Endothelial cell (in vitro differentiated cells): ENCODE results near the gene PDPR. TPM values are rescaled to one million over a fixed set of nuclear protein-coding genes. Genes with fewer than 3 reads are reported as not detected.
"Not testable (repeated sequence)": the region's sequence is repeated elsewhere in the genome, so short reads cannot be mapped to it uniquely, and the experiment has no call there.

Experiments used
- DNase-seq: peaks from one replicate; pipeline ENCODE4 v3.0.0; 2021; ENCODE audit warnings: low spot score
- H3K27ac Mint-ChIP-seq: one replicate; pipeline ENCODE4 v1.8.0; 2021; ENCODE audit warnings: mixed read lengths, inconsistent platforms; ENCODE audit not compliant: unreplicated experiment
- H3K27me3 Mint-ChIP-seq: one replicate; pipeline ENCODE4 v1.8.0; 2021; ENCODE audit warnings: mild to moderate bottlenecking, moderate library complexity, mixed read lengths, inconsistent platforms; ENCODE audit not compliant: unreplicated experiment
- H3K36me3 Mint-ChIP-seq: one replicate; pipeline ENCODE4 v1.8.0; 2021; ENCODE audit warnings: mild to moderate bottlenecking, low read depth, mixed read lengths, inconsistent platforms; ENCODE audit not compliant: unreplicated experiment
- H3K4me1 Mint-ChIP-seq: one replicate; pipeline ENCODE4 v1.8.0; 2021; ENCODE audit warnings: mild to moderate bottlenecking, mixed read lengths, inconsistent platforms; ENCODE audit not compliant: unreplicated experiment
- H3K4me3 Mint-ChIP-seq: one replicate; pipeline ENCODE4 v1.8.0; 2021; ENCODE audit warnings: mild to moderate bottlenecking, mixed read lengths, inconsistent platforms; ENCODE audit not compliant: unreplicated experiment
- H3K9me3 Mint-ChIP-seq: one replicate; pipeline ENCODE4 v1.8.0; 2021; ENCODE audit warnings: mixed read lengths, inconsistent platforms; ENCODE audit not compliant: unreplicated experiment
- CTCF ChIP-seq: fragments of 200-600 bp; sonication (generic); IDR thresholded peaks from one replicate; pipeline ENCODE4 v1.5.0; 2021; ENCODE audit warnings: antibody characterized with exemption; ENCODE audit not compliant: unreplicated experiment
- total RNA-seq: library from RNA; stranded (reverse); fragmentation: NEBNext Ultra II Directional; extraction: Animal tissue kit (Norgen Biotek cat#: 25700); gene quantifications from one replicate; pipeline ENCODE4 v1.2.1, GENCODE V29; 2021; ENCODE audit not compliant: unreplicated experiment

PDPR gene
- total RNA-seq, 1 donor from 2014 or later = 43.4 TPM

- not testable (repeated sequence) for H3K27ac Mint-ChIP-seq, H3K9me3 Mint-ChIP-seq, H3K4me3 Mint-ChIP-seq, H3K4me1 Mint-ChIP-seq, H3K27me3 Mint-ChIP-seq, DNase-seq
- H3K36me3 Mint-ChIP-seq = peaks cover 22% of the 10 kb centered on the region
Measured at GRCh38 chr16:70136595-70136994, 22.5 kb downstream of the PDPR start.

GRCh38 chr16:70142739-70143138 is 28.6 kb downstream of the PDPR start:
- not testable (repeated sequence) for H3K9me3 Mint-ChIP-seq, DNase-seq, H3K4me1 Mint-ChIP-seq, H3K27me3 Mint-ChIP-seq, H3K4me3 Mint-ChIP-seq, H3K27ac Mint-ChIP-seq
- peaks cover 24% of the 10 kb centered on the region for H3K36me3 Mint-ChIP-seq

GRCh38 chr16:70143231-70143895 is 29.2 kb downstream of the PDPR start:
- not testable (repeated sequence) for H3K27me3 Mint-ChIP-seq, H3K4me3 Mint-ChIP-seq, DNase-seq, H3K27ac Mint-ChIP-seq, H3K4me1 Mint-ChIP-seq, H3K9me3 Mint-ChIP-seq
- peaks cover 28% of the 10 kb centered on the region for H3K36me3 Mint-ChIP-seq

GRCh38 chr16:70147853-70148252 is 33.7 kb downstream of the PDPR start:
- not testable (repeated sequence) for H3K27ac Mint-ChIP-seq, H3K9me3 Mint-ChIP-seq, DNase-seq, H3K4me3 Mint-ChIP-seq, H3K4me1 Mint-ChIP-seq, H3K27me3 Mint-ChIP-seq
- peaks cover 51% of the 10 kb centered on the region for H3K36me3 Mint-ChIP-seq

- H3K9me3 Mint-ChIP-seq, H3K4me1 Mint-ChIP-seq, H3K27me3 Mint-ChIP-seq, H3K4me3 Mint-ChIP-seq, DNase-seq, H3K27ac Mint-ChIP-seq: not testable (repeated sequence)
- peaks cover 55% of the 10 kb centered on the region for H3K36me3 Mint-ChIP-seq
Measured at GRCh38 chr16:70148453-70148852, 34.3 kb downstream of the PDPR start.

GRCh38 chr16:70149296-70149695 is 35.2 kb downstream of the PDPR start:
- Mint-ChIP-seq H3K4me3 (peak overlapping the region; percentile 50), H3K36me3 (peaks cover 53% of the 10 kb centered on the region)
- DNase-seq, H3K27ac Mint-ChIP-seq, H3K4me1 Mint-ChIP-seq, H3K9me3 Mint-ChIP-seq, H3K27me3 Mint-ChIP-seq: not testable (repeated sequence)

- Mint-ChIP-seq H3K27me3 (peaks cover 6% of the 10 kb centered on the region), H3K4me3 (peak overlapping the region; percentile 51), H3K4me1 (no peaks in the 10 kb centered on the region), H3K9me3 (no peaks in the 10 kb centered on the region), H3K36me3 (peaks cover 51% of the 10 kb centered on the region), H3K27ac (no peak overlapping the region)
- TF ChIP-seq CTCF = no peak
- DNase-seq = no peak
Measured at GRCh38 chr16:70151391-70151790, 37.3 kb downstream of the PDPR start.

- Mint-ChIP-seq H3K4me3 (peak overlapping the region; percentile 16), H3K27ac (peak overlapping the region; percentile 26), H3K9me3 (no peaks in the 10 kb centered on the region), H3K4me1 (no peaks in the 10 kb centered on the region), H3K27me3 (peaks cover 6% of the 10 kb centered on the region), H3K36me3 (peaks cover 53% of the 10 kb centered on the region)
- no peak for TF ChIP-seq CTCF
- no peak for DNase-seq
Measured at GRCh38 chr16:70151941-70152509, 37.9 kb downstream of the PDPR start.
